HG02852 (cell line): ENCODE measurements around the gene PFKP.
"Not testable (repeated sequence)": the region's sequence is repeated elsewhere in the genome, so short reads cannot be mapped to it uniquely, and the experiment has no call there.

ENCODE experiments used
- ATAC-seq: cut with Tn5 transposase; IDR thresholded peaks from one replicate; pipeline ENCODE4 v1.9.1; 2021; ENCODE audit warnings: mild to moderate bottlenecking, moderate library complexity; ENCODE audit not compliant: unreplicated experiment

The PFKP gene

DNA sequence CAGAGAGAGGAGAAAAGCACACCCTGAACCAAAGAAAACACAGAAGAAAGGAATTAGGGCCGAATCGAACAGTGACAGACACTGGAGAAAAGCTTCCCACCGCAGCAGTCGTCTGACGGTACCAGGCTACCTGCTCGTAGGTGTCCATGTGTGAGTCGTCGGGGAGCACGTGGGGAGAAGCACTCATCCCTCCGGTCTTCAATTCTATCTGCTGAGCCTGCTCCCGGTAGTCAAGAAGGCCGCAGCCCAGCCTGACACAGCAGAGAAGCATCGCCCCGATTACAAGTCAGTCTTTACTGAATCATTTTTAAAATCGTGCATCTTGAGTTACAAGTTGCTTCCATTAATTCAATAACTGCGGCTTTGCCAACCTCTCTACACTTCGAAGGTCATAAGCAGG, 80.7 kb downstream of the PFKP start:
- ATAC-seq: no peak

DNA sequence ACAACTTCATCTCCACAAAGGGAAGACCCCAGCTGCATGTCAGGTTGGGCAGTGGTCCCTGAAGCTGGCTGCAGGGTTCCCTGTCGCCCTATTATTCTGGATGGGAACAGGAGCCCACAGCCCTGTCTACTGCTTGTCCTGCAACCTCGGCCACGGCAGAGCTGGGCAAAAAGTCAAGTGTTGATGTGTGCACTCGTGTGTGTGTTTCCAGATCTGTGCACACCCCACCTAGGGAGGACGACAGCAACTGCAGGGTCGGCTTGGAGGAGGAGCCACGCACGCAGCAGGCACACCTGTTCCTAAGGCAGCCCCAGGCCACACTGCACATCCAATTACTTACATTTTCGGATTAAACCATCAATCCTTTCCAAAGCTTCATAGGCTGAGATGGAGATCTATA, 81.6 kb downstream of the PFKP start:
- ATAC-seq: no peak

DNA sequence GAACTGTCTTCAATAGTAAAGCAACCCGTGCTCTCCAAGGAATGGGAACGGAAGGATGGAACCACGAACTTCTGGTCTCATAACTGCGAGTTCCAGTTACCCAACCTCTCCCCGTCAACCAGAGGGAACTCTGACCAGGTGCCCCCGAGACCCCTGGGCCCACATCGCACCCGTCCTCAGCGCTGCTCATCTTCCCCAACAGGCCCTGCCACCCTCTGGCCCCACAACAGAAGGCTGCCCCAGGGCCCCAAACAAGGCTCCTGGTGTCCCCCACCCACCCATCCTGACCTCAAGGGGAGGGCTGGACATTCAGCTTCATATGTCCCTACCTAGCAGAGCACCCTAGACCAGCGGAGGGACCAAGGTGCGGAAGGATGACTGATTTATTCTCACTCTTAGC, 82.6 kb downstream of the PFKP start:
- no peak for ATAC-seq

DNA sequence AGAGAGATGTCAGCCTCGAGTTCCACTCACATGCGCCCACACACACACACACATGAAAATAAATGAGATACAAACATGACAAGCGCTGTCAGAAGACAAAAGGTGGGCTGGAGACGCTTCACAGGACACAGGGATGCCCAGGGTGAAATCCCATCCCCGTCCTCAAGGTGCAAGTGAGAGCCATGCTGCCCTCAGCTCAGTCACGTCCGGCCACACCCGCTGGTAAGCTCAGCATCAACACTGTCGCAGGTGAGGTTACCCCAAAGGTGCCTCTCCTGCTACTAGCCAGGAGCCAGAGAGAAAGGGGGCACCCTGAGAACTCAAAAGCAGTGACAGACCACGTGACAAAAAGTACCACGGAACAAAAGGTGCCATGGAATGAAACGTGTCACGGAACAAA, 83.0 kb downstream of the PFKP start:
- ATAC-seq: no peak

DNA sequence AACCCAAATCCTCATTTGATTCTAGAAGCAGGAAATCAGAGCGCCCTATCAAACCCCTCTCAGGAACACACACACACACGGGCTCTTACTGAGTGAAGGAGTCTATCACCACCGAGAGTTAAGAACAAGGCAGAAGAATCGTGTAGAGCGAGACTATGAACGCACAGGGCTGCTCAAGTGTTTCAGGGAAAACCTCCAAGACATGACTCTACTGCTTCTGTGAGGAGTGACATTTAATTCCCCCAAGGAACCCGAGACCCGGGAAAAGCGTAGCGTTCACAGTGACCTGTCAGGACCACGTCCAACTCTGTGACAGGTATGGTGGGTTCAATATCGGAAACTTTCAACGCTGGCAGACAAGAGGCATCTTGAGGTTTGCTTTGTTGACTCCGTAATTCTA, 83.6 kb downstream of the PFKP start:
- no peak for ATAC-seq

DNA sequence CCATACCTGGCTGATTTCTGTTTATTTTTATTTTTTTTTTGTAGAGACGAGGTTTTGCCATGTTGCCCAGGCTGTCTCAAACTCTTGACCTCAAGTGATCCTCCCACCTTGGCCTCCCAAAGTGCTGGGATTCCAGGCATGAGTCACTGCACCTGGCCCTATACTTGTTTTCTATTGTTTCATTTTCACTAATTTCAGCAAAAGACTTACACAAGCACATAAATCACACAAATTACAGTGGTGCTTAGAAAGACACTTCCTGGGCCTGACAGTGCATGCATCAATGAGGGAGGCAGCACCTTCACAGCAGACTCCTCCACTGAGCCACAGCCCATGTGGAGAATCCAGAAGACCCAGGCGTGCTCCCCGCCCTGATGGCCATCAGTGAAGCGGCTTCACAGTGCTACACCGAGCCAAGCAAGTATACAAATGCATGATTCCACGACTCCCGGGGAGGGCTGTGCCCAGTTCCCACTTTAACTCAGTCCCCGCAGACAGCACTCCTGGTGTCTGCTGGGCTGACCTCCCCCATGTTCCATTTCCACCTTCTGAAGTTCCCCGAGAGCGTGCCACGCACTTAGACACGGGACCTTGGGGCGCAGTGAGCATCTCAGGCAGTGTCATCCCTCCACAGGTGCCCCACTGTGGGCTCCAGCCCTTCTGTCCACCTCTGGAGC, 84.7 kb downstream of the PFKP start:
- no peak for ATAC-seq

DNA sequence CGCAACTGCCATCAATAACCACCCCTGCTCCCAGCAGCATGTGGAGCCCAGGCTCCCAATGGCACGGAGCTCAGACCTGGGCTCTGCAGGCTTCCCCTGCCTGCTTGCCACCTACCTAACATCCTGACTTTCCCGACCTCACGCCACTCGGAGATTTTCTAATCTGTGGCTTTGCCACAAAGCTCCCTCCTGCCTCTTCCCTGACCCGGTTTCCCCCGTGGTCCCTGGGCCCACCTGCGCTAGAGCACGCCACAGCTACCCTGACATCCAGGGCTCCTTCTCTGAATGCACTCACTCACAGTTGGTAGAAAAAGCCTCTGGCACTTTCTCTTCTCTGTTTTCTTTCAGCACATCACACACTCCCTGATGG, 85.2 kb downstream of the PFKP start:
- no peak for ATAC-seq

DNA sequence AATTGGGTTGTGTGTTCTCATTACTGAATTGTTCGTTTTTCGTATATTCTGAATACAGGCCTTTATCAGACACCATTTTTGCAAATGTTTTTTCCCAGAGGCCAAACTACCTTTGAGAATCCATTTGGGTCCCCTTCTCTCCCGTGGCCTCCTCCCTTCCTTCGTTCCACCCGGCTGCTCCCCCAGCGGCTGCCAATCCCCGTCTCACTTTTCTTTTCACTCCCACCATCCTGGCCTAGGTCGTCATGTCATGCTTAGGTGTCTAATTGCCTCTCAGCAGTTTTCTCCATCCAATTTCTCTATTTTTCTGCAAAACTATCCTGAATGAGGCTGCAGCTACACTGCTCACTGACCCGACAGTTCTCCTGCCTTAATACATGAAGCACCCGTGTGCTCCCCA, 87.3 kb downstream of the PFKP start:
- ATAC-seq: no peak

DNA sequence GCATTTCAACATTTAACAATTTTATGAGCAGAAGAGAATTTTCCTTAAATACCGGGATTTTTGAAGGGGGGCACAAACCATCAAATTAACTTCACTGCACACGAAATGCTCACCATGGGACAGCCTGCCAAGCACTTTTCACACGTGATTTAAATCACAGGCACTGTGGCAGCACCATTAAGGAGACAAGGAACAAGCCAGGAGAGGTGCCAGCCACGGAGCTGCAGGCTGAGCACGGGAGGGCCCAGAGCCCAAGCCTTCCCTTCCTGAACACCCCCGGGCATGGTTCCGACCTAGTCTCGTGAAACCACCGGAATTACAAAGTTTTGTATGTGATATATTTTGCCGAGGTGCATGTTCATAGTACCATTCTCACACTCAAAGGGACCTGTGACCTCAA, 91.8 kb downstream of the PFKP start:
- ATAC-seq: no peak

DNA sequence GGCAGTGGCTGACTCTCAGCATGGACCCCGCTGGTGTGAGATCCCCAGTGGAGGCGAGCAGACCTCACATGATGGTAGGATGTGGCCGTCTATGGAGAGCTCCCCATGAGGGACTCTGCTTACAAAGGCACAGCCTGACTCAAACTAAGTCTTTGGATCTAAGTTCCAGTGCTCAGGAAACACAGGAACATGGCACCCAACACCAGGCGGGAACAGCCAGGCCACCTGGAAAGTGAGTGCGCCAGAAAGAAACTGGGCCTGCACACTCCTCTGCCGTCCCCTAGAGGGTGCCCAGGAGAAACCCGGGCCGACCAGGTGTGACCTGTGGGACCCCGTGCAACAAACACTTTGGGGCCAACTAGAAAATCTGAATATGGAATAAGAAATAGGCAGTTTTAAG, 95.2 kb downstream of the PFKP start:
- ATAC-seq: no peak

DNA sequence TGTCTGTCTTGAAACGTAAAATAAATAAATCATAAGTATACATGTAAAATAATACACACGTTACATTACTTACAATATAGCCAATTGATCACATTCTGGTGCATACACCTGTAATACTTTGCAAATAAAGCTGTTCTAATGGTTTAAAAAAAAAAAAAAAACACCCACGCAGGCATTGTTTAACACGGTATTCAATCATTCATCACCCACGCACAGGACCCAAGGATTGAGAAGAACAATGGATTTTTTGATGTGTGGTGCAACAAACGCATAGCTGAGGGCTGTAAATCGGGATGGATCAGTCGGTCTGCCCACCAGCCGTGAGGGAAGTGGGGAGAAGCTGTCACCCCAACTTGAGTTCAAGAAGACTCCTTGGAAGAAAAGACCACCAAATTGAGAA, 96.5 kb downstream of the PFKP start:
- no peak for ATAC-seq

DNA sequence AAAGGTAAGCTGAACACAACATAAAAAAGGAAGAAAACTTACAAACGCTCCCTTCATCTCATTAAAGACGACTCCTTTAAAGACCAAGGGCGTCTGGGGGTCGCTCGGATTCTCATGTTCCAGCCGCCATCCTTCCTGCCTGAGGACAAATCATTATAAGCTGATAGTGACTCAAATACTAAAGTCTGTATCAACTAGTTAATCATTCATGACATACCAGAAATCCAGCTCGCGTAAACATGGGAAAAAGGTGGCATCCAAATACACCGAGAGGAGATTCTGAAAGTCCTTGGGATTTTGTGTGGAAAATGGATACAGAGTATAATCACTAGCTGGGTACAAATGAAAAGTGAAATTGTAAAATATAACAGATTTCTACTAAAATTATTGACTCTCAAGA, 97.8 kb downstream of the PFKP start:
- no peak for ATAC-seq

DNA sequence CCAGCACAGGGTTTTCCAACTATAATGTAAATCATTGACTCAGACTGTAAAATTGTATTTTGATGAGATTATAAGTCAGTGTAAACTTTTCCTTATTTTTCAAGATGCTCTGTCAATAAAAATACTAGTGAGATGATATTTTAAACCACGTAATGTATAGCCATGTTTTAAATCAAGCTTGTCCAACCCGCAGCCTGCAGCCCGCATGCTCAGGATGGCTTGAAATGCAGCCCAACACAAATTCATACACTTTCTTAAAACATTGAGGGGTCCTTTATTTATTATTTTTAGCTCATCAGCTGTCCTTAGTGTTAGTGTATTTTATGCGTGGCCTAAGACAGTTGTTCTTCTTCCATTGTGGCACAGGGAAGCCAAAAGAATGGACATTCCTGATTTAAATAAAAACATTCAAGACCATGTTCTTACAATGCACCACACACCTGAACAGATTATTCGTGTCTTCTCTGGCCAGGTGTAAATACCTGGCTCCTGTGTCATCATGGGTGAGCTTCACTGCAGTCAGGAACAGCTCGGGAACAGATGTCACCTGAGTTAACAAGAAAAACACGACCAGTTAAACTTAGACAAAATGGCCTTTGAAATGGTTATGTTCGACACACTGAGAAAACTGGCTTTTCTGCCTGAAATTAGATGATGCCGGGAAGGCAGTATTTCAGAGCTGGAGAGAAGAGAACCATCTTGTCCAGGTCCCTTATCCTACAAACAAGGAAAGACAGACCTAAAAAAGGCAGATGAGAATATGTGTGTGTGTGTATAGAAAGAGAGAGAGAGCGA, 99.3 kb downstream of the PFKP start:
- no peak for ATAC-seq

DNA sequence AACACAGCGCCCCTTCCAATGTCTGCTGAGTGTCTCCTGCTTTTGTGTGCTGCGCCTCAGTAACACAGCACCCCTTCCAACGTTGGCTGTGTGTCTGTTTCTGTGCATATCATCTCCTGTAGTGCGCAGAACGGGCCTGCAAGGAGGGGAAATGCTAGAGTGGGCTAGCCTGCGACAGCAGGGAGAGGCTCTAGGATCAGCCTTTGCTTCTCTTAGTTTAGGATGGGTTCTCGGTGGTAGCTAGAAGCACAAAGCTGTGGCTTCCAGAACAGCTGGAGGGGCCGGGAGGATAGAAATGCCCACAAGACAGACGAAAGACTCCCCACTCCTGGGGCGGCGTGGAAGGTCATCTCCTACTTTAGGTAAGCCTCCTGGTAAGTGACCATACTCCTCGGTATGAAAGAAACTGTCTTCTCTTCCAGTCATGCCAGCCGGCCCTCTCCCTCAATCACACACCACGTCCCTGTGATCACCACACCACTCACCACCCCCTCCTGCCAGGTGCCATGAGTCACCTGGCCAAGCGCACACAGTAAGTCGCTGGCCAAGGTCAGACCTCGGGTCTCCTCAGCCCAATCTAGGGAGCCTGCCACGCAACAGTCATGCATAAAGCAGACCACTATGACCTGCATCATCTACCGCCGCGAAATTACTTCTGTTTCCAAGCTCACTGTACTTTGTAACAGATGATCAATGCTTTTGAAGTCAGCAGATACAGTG, 100.4 kb downstream of the PFKP start:
- no peak for ATAC-seq

DNA sequence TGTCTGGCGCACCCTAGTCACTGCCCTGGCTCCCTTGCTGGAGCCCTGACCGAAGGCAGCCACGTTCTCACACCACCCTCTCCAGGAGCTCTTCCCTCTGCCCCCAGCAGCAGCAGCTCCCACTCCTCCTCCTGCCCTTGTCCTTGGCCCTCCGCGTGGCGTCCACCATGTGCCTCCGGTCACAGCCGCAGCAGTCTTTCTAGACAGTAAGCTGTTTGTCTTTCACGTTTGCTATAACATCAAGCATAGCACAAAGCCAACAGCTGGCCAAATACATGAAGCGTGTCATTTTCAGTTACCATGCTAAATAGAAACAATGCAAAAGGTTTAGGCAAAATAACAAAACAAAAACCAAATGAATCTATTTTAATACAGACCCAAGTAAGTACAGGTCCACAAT, 101.9 kb downstream of the PFKP start:
- ATAC-seq: no peak

DNA sequence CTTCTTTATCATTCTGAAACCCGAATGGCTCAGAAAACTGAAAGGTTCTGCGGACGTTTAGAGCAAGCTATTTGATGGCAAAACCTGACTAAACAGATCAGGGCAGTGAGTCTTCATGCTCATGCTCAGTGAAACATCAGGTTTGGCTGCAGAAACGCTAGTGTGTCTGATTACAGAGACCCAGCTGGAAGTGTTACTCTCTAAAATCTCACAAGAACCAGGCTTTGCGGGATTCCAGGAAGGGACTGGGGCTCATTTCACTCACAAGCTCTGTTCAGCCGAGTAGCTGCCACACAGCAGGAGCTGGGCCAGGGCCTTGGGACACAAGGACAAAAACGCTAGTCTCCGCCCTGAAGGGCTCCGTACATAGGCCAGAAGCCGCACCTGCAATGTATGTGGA, 102.3 kb downstream of the PFKP start:
- ATAC-seq: no peak

DNA sequence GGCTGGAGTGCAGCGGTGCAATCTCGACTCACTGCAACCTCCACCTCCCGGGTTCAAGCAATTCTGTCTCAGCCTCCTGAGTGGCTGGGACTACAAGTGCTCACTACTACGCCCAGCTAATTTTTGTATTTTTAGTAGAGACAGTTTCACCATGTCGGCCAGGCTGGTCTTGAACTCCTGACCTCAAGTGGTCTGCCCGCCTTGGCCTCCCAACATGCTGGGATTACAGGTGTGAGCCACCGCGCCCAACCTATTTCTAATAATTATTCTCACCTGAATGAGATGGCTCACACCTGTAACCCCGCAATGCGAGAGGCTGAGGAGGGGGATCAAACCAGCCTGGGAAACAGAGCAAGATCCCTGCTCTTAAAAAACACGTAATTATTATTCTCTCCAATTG, 104.1 kb downstream of the PFKP start:
- not testable (repeated sequence) for ATAC-seq

DNA sequence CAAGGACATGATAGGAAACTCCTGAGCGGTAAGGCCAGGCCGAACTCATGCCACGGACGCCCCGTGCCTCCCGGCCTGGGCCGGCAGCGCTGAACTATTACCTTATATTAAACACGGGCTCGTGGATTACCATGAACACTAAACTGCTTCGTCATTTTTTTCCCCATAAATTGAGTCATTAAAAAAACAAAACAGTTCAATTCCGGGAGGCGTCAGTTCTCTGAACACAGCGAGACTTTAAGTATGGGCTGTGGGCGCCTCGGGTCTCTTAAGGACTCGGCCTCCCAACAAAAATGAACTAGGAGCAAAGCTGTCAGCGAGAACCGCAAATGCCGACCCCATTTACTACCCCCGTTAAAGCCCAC, 104.7 kb downstream of the PFKP start:
- ATAC-seq: peak; percentile 0

DNA sequence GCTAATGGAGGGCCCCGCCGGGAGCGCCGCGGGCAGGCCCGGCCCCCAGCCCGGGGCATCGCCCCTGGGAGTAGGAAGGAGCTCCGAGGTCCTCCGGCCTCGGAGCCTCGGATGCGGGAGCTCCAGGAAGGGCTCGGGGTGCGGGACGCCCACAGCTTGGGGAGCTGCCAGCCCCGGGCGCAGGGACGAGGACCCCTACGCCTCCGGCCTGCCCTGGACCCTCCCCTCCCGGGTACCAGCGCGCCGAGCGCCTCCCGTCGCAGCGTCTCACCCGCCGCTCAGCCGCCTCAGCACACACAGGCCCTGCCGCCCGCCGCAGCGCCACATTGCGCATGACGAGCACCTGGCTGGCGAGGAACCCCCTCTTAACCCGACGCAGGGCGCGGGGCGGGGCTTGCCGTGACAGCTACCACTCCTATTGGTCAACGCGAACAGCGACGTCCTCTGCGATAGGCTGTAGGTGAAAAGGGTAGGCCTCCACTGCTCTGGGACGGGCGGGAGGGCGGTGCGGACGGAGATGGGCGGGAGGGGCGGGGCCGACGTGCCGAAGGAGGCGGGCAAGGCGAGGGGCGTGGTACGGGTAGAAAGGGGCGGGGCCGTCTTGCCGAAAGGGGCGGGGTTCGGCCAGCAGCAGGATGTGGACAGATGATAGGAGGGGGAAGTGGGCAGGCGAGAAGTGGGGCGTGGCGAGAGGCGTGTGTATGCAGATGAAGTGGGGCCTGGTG, 105.3 kb downstream of the PFKP start, which contains the start of gene PITRM1:
Gene PITRM1, minus strand, starts transcription at position 337 of the 725 bp plus-strand sequence. Its CDS starts 10 bp downstream, at position 327.
- peak; percentile 94 for ATAC-seq

DNA sequence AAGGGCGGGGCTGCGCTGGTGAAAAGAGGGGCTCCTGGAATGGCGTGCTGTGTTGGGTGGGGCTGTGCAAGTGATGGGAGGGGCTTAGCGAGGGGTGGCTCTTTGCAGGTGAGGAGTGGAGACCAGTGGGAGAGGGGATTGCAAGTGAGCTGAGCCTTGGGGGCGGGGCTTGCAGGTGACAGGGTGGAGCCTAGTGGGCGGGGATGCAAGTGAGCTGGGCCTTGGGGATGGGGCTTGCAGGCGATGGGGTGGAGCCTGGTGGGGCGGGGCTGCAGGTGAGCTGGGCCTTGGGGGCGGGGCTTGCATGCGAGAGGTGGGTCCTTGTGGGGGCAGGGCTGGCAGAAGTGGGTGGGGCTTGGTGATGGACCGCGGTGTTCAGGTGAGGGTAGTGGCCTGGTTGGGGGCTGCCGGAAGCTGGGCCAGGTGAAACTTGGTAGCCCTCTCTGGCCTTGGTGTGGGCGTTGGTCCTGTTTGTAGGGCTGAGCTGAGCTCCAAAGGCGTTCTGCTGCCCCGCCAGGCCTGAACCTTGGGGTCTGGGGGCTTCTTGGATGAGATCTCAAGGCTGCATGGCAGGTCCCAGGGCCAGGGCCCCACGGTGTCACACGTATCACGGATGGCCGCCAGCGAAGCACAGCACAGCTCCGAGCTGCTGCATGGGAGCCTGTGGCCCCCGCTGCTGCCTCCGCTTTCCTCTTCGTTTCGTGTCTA, 106.0 kb downstream of the PFKP start:
- peak; percentile 19 for ATAC-seq

DNA sequence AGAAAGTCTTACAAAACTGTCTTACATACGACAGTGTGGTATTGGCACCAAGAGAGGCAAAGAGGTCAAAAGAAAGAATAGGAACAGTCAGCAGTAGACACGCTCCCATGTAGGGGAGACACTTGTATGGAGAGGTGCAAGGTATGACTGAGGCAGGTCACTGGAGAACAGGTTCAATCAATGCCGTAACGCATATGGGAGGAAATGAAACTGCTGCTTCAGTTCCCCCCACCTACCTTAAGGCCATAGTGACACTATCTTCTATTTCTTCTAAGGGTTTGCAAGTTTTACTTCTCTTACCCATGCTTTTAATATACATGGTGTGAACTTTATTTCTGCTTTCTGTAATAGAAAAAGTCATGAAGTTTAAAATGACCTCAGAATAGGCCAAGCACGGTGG, 110.7 kb downstream of the PFKP start:
- no peak for ATAC-seq
